Heart left ventricle (tissue), 13 donors: ENCODE results near the gene GZMM.

ENCODE experiments used
- POLR2A ChIP-seq, 2 donors: fragments of 450-650 bp; IDR thresholded peaks; one replicate each; pipeline ENCODE4 v1.6.1; 2017; ENCODE audit warnings: antibody characterized with exemption in 2 of 2, mild to moderate bottlenecking in 2 of 2, moderate library complexity in 2 of 2
- TF ChIP-seq, protein P1 (sequence below), 12 donors: fragments of 200-600 bp; sonication (generic) in 4 of 12; IDR thresholded peaks; one replicate each; pipeline versions ENCODE4 v1.5.0 to v1.8.0; 2018 to 2022; ENCODE audit warnings: antibody characterized with exemption in 12 of 12, mild to moderate bottlenecking in 5 of 12
- donor health status: ischemic (EF 13 %, LVEDD 7.1; RV severe dilation, severe dysfunction).
- donor health status: DM: no; HTN: yes; CAD: no.
- donor health status: DM: no; HTN: no; CAD: no.
- donor health status: ischemic (EF 25% LVEDD 6.9; RV normal size, moderate dysfunction).
- donor health status: ischemic (EF 25% LVEDD 5.7; RV mildly dilated, moderate dysfunction).
- donor health status: ischemic (EF 35%, LVEDD 5.7; RV mildly dilated, moderate dysfunction).
- donor health status: nonischemic (EF 11% LVEDD 7.7; RV severe dilation, severe dysfunction).
- donor health status: DM: yes; HTN: yes; CAD: no.
- donor health status: PGD.
- donor health status: ischemic (EF 29% LVEDD 5.4; RV normal size, mild dysfunction).
- donor health status: nonischemic (EF 23%, LVEDD 6.1; RV moderate dilation, normal function).

DNA sequence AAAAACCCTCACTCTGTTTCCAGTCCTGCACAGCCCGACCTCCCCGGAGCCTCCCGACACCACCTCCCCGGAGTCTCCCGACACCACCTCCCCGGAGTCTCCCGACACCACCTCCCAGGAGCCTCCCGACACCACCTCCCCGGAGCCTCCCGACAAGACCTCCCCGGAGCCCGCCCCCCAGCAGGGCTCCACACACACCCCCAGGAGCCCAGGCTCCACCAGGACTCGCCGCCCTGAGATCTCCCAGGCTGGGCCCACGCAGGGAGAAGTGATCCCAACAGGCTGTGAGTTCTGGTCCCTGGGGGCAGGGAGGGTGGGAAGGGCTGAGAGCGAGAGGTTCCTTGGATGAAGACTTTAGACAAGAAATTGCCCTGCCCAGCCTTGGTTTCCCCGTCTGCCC lies 42.2 kb upstream of the GZMM start:
- TF ChIP-seq, protein P1, sequence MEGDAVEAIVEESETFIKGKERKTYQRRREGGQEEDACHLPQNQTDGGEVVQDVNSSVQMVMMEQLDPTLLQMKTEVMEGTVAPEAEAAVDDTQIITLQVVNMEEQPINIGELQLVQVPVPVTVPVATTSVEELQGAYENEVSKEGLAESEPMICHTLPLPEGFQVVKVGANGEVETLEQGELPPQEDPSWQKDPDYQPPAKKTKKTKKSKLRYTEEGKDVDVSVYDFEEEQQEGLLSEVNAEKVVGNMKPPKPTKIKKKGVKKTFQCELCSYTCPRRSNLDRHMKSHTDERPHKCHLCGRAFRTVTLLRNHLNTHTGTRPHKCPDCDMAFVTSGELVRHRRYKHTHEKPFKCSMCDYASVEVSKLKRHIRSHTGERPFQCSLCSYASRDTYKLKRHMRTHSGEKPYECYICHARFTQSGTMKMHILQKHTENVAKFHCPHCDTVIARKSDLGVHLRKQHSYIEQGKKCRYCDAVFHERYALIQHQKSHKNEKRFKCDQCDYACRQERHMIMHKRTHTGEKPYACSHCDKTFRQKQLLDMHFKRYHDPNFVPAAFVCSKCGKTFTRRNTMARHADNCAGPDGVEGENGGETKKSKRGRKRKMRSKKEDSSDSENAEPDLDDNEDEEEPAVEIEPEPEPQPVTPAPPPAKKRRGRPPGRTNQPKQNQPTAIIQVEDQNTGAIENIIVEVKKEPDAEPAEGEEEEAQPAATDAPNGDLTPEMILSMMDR (IDR thresholded peaks at IDR 0.05) = no peak
- TF ChIP-seq POLR2A (IDR thresholded peaks at IDR 0.05) = no peak
